ELR (cell line): ENCODE results near the gene DIAPH3.

ENCODE experiments used
- DNase-seq: peaks from one replicate; pipeline ENCODE4 v3.0.0-alpha.2; 2015; ENCODE audit warnings: low read depth

The DIAPH3 gene

GRCh38 chr13:59865398-59865797, 298.3 kb downstream of the DIAPH3 start:
- DNase-seq = peak; percentile 19

GRCh38 chr13:59863621-59864020, 300.1 kb downstream of the DIAPH3 start:
- DNase-seq = no peak

- no peak for DNase-seq
Observed at GRCh38 chr13:59861676-59862075, 302.1 kb downstream of the DIAPH3 start.

GRCh38 chr13:59856281-59856810, 307.4 kb downstream of the DIAPH3 start:
- DNase-seq = no peak

- no peak for DNase-seq
Observed at GRCh38 chr13:59846845-59847620, 316.7 kb downstream of the DIAPH3 start.

- peak; percentile 4 for DNase-seq
Observed at GRCh38 chr13:59843040-59843439, 320.7 kb downstream of the DIAPH3 start.

GRCh38 chr13:59842507-59842906, 321.2 kb downstream of the DIAPH3 start:
- DNase-seq = peak; percentile 25

- DNase-seq = no peak
Observed at GRCh38 chr13:59839186-59839585, 324.5 kb downstream of the DIAPH3 start.

GRCh38 chr13:59837101-59837500, 326.6 kb downstream of the DIAPH3 start:
- no peak for DNase-seq

GRCh38 chr13:59835569-59835968, 328.2 kb downstream of the DIAPH3 start:
- DNase-seq = no peak

GRCh38 chr13:59834801-59835200, 328.9 kb downstream of the DIAPH3 start:
- peak; percentile 43 for DNase-seq

GRCh38 chr13:59829690-59830089, 334.0 kb downstream of the DIAPH3 start:
- no peak for DNase-seq

- peak; percentile 88 for DNase-seq
Observed at GRCh38 chr13:59823486-59823885, 340.2 kb downstream of the DIAPH3 start.

- DNase-seq = no peak
Observed at GRCh38 chr13:59809564-59809963, 354.2 kb downstream of the DIAPH3 start.

GRCh38 chr13:59806801-59807200, 356.9 kb downstream of the DIAPH3 start:
- DNase-seq = no peak

- DNase-seq = no peak
Observed at GRCh38 chr13:59801107-59801880, 362.4 kb downstream of the DIAPH3 start.

- DNase-seq = no peak
Observed at GRCh38 chr13:59793107-59793506, 370.6 kb downstream of the DIAPH3 start.

GRCh38 chr13:59790626-59791025, 373.1 kb downstream of the DIAPH3 start:
- DNase-seq = no peak

GRCh38 chr13:59789558-59789957, 374.2 kb downstream of the DIAPH3 start:
- DNase-seq = no peak

- DNase-seq = no peak
Observed at GRCh38 chr13:59787679-59788078, 376.0 kb downstream of the DIAPH3 start.

GRCh38 chr13:59782696-59783095, 381.0 kb downstream of the DIAPH3 start:
- no peak for DNase-seq

- peak; percentile 63 for DNase-seq
Observed at GRCh38 chr13:59780058-59780457, 383.7 kb downstream of the DIAPH3 start.
